Suppressor macrophage treated with lipopolysaccharide for 1 hour (primary cell): ENCODE measurements around the gene BRPF1.
A peak's percentile ranks its signal among the peaks of the same experiment; 100 is the strongest.

Experiments
- DNase-seq, 3 donors: peaks; one replicate each; pipeline ENCODE4 v3.0.0-alpha.2; 2020 to 2022

The BRPF1 gene

GRCh38 chr3:9731206-9732079 is at the start of gene BRPF1:
BRPF1 (plus strand) TSS chr3:9731735; CDS start chr3:9734141, 2,406 bp downstream.
- peak; percentile 98 to 100 (median 100) for DNase-seq

GRCh38 chr3:9682096-9682495 is 49.4 kb upstream of the BRPF1 start:
- no peak for DNase-seq

- no peak for DNase-seq
These were observed 48.1 kb upstream of the BRPF1 start for GRCh38 chr3:9683426-9683825.

DNA sequence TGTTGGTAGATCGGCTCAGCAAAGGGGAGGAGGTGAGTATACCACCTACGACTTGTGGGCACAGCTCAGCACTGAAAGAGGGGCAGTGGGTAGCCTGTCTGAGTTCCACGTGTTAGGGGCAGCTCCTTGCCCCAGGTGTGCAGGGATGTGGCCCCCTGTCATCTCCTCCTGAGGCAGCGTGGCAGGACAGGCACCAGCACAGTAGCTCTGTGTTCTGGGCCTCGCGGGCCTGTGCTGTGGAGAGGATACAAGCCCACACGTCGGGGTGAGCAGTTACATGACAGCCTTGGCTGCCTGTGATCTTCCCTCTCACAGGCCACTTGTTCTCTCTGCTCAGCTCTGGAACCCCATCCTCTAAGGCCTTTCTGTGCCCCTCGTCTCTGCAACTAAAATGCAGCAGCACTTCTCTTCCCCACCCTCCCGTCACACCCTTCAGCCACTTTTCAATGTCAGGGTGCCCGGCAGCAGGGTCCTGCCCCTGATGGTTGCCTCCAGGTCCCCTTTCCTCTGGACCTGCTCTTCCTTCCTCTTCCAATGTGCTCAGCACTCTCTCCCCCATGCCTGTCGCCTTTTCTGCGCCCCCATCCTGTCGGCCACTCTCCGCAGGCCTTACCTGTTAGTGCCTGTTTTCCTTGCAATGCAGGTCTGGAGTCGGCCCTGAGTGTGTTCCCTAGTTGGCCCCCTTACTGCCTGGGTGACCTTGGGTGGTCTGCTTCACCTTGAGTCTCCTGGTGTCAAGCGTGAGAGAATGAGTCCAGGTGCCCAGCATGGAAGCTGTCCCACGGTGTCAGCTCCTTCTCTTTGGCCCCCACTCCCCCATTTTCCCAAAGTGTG is 46.1 kb upstream of the BRPF1 start:
- DNase-seq = no peak

DNA sequence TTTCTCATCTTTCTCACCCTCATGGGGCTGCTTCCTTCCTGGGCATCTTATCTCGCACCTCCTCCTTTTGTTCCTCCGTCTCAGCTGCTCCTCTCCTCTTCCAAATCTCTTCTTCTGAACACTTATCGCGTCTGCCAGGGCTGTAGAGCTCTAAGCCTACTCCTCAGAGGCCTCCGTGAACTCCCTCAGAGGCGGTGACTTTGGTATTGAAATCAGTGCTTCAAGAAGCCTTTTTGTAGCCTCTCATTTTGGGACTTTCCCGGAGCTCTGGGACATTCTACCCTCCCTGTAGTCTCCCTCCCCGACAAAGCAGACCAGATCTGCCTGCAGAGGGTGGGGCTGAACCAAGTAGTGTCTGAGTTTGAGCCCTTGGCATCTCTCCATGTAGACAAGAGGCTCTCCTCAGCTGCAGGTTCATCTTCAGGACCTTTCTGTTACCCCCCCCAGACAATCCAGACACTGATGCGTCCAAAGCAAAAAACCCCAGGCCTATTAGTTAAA is 45.4 kb upstream of the BRPF1 start:
- DNase-seq = no peak

GRCh38 chr3:9686703-9687102 is 44.8 kb upstream of the BRPF1 start:
- DNase-seq = no peak

DNA sequence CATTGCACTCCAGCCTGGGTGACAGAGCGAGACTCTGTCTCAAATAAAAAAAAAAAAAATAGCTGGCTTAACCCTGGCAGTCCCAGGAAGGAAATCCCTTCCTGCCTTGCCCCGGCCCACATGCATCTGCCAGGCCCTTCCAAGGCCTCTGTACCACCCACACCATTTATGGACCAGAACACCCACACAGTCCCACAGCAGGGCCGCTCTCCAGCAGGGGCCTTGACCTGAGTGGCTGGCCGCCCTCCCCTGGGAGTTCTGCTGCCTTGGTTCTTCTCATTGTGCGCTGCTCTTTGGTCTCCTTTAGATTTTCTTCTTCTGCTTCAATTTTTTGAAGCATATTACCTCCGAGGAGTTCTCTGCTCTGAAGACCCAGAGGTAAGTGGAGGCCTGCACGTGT is 44.0 kb upstream of the BRPF1 start:
- DNase-seq = no peak

DNA sequence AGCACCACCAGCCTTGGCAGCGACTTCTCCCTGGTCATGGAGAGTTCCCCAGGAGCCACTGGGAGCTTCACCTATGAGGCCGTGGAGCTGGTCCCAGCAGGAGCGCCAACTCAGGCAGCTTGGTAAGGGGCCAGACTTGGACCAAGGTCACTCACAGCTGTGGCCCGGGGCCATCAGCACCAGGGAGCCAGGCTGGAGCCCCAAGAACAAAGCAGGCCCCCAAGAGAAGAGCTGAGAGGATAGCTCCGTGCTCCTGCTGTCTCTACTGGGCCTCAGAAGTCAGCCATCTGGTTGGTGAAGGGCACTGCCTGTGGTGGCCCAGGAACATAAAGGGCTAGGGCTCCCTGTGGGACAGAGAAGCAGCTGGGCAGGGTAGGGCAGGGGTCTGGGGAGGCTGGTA is 42.6 kb upstream of the BRPF1 start:
- DNase-seq = no peak

GRCh38 chr3:9689757-9690156 is 41.8 kb upstream of the BRPF1 start:
- DNase-seq = no peak

DNA sequence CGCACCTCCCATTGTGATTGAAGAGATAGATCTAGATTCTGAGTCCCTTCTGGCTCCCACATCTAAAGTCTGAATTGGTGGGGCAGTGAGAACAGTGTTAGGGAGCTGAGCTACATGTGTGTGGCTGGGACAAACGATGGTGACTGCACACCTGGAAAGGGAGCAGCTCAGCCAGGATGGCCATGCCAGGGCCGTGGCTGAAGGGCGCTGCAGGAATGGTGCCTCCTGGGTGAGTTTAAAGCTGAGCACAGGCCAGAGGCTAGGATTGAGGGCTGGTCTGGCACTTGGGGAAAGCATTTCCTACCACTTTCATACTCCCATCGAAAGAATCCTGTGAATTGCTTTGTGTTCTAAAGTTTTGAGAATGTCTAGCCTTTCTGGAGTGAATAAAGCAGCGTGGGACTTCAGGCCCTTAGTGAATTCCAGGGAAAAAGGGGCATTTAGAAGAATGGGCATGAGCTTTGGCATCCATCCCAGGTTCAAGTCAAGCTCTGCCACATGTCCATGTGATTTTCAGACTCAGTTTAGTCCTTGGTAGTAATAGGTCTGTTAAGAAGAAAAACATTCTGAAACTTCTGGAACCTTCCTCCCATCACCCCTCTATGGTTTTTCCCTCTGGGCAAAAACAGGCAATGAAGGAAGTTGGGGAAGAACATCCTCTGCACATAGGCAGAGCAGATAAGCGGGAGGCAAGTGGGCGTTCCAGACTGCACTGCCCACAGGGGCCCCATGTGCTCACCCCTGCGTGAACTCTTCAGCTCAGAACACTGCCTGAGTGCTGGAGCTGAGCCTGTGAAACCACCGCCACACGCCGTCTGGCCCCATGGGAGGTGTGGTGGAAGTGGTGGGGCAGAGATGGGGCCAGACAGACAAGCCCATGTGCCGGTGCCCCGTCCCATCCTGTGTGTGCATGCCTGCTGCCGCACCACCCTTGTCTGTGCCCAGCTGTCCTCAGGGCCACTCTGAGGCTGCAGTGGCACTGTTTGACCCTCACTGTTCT is 40.8 kb upstream of the BRPF1 start:
- DNase-seq = peak in 2 of 3 donors; percentile 20 to 36

DNA sequence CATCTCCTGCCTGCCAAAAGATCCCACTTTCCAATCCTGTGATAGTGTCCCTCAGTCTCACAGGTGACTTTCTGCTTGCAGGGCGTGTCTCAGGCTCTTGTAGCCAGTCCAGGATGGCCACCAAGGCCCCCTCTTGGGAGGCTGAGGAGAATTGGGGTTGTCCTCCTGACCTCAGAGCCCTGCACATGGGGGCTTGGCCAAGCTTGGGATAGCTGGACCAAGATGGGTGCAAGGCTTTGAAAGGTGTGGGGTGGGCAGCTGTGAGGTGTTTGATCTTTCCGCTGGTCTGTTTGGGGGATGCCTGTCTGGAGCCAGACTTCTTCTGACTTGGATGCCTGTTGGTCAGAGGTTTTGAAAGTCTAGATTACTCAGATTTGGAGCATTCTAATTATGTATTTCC is 39.9 kb upstream of the BRPF1 start:
- DNase-seq = no peak

- DNase-seq = no peak
These were observed 39.1 kb upstream of the BRPF1 start for GRCh38 chr3:9692416-9692815.

- DNase-seq = no peak
These were observed 36.2 kb upstream of the BRPF1 start for GRCh38 chr3:9695345-9695744.

GRCh38 chr3:9695746-9696145 is 35.8 kb upstream of the BRPF1 start:
- no peak for DNase-seq

- DNase-seq = no peak
These were observed 34.9 kb upstream of the BRPF1 start for GRCh38 chr3:9696480-9697220.

- no peak for DNase-seq
These were observed 33.6 kb upstream of the BRPF1 start for GRCh38 chr3:9697892-9698291.

DNA sequence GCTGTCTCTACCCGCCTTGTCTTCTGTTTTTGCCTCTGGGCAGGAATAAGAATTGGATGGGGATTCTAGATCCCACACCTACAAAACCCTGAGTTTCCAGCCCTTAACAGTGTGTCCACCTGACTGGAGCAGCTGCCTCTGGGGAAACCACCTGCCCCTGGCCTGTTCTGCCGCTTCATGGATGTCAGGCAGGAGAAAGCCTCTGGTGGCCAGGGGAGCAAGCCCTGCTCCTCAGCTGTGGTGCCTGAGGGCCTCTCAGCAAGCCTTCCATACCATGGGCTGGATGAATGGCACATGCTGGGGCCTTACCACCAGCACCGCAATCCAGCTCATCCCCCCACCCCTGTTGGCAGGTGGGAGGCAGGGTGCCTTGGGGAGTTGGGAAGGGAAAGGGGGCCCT is 33.2 kb upstream of the BRPF1 start:
- no peak for DNase-seq

- DNase-seq = no peak
These were observed 31.0 kb upstream of the BRPF1 start for GRCh38 chr3:9700536-9700935.

DNA sequence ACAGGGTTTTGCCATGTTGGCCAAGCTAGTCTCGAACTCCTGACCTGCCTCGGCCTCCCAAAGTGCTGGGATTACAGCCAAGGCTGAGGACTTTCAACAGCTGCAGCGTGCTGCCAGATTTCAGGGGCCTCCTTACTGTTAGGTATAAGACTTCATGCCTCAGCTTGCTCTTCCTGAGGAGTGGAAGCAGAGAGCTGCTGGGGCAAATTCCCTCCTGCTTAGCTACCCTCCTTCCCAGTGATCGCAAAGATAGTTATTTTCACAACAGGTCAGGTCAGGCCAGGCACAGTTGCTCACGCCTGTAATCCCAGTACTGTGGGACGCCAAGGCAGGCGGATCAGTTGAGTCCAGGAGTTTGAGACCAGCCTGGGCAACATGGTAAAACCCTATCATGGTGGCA is 30.5 kb upstream of the BRPF1 start:
- DNase-seq = no peak

GRCh38 chr3:9701711-9702110 is 29.8 kb upstream of the BRPF1 start:
- no peak for DNase-seq

DNA sequence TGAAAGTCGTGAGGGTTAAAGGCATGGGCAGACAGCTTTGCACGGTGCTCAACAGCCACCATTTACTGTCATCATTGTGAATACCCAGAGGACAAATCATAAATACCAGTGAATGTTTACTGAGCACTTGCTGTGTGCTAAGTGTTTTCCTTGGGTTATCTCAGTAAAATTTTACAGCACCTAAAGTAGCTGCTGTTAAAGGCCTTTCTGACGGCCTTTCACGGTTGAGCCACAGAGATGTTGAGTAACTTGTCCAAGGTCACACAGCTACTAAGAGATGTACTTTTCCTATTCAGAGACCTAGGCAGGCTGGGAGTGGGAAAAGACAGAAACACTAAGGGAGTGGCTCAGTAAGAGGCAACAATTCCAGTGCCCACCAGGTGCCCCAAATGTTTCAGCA is 28.3 kb upstream of the BRPF1 start:
- DNase-seq = no peak
